ENCODE results near the gene FGF12. TPM values are rescaled to one million over a fixed set of nuclear protein-coding genes. Genes with fewer than 3 reads are reported as not detected.

The FGF12 gene
- total RNA-seq, 1 experiment from 2014 or later, result 9.7 TPM

- CTCF ChIA-PET, result no interaction called here
- intact Hi-C loops (cut with micrococcal nuclease; ENCODE audit: unreplicated experiment), result no loop called here
- Mint-ChIP-seq H3K27ac (ENCODE audit: unreplicated experiment) (no peak overlapping the region), H3K4me1 (ENCODE audit: low read depth, unreplicated experiment) (no peaks in the 10 kb centered on the region), H3K36me3 (ENCODE audit: insufficient read depth, unreplicated experiment) (no peaks in the 10 kb centered on the region), H3K9me3 (ENCODE audit: low read depth, unreplicated experiment) (no peaks in the 10 kb centered on the region), H3K4me3 (ENCODE audit: low read depth, unreplicated experiment) (no peak overlapping the region), H3K27me3 (ENCODE audit: unreplicated experiment) (no peaks in the 10 kb centered on the region)
- no peak for TF ChIP-seq CTCF (IDR thresholded peaks at IDR 0.05; ENCODE audit: unreplicated experiment)
- no peak for DNase-seq
- BruUV-seq (replicated peaks), result no TSS peak
Observed at GRCh38 chr3:192395506-192395905, 331.8 kb downstream of the FGF12 start.

- no peaks in the 10 kb centered on the region for H3K9me3 Mint-ChIP-seq (ENCODE audit: low read depth, unreplicated experiment)
- no TSS peak for BruUV-seq (replicated peaks)
- H3K4me3 Mint-ChIP-seq (ENCODE audit: low read depth, unreplicated experiment), result no peak overlapping the region
- intact Hi-C loops (cut with micrococcal nuclease; ENCODE audit: unreplicated experiment), result no loop called here
- H3K27ac Mint-ChIP-seq (ENCODE audit: unreplicated experiment), result no peak overlapping the region
- H3K4me1 Mint-ChIP-seq (ENCODE audit: low read depth, unreplicated experiment), result no peaks in the 10 kb centered on the region
- TF ChIP-seq CTCF (IDR thresholded peaks at IDR 0.05; ENCODE audit: unreplicated experiment), result no peak
- DNase-seq, result no peak
- H3K36me3 Mint-ChIP-seq (ENCODE audit: insufficient read depth, unreplicated experiment), result no peaks in the 10 kb centered on the region
- CTCF ChIA-PET, result no interaction called here
- no peaks in the 10 kb centered on the region for H3K27me3 Mint-ChIP-seq (ENCODE audit: unreplicated experiment)
Observed at GRCh38 chr3:192392986-192393385, 334.4 kb downstream of the FGF12 start.

- H3K4me1 Mint-ChIP-seq (ENCODE audit: low read depth, unreplicated experiment), result no peaks in the 10 kb centered on the region
- CTCF ChIA-PET, result no interaction called here
- no peak overlapping the region for H3K4me3 Mint-ChIP-seq (ENCODE audit: low read depth, unreplicated experiment)
- intact Hi-C loops (cut with micrococcal nuclease; ENCODE audit: unreplicated experiment), result no loop called here
- no TSS peak for BruUV-seq (replicated peaks)
- no peak for DNase-seq
- H3K27ac Mint-ChIP-seq (ENCODE audit: unreplicated experiment), result no peak overlapping the region
- TF ChIP-seq CTCF (IDR thresholded peaks at IDR 0.05; ENCODE audit: unreplicated experiment), result no peak
- H3K9me3 Mint-ChIP-seq (ENCODE audit: low read depth, unreplicated experiment), result peaks cover 4% of the 10 kb centered on the region
- no peaks in the 10 kb centered on the region for H3K36me3 Mint-ChIP-seq (ENCODE audit: insufficient read depth, unreplicated experiment)
- no peaks in the 10 kb centered on the region for H3K27me3 Mint-ChIP-seq (ENCODE audit: unreplicated experiment)
Observed at GRCh38 chr3:192382861-192383260, 344.5 kb downstream of the FGF12 start.

GRCh38 chr3:192373586-192373985, 353.8 kb downstream of the FGF12 start:
- Mint-ChIP-seq H3K27me3 (ENCODE audit: unreplicated experiment) (no peaks in the 10 kb centered on the region), H3K27ac (ENCODE audit: unreplicated experiment) (no peak overlapping the region), H3K9me3 (ENCODE audit: low read depth, unreplicated experiment) (no peaks in the 10 kb centered on the region), H3K4me3 (ENCODE audit: low read depth, unreplicated experiment) (no peak overlapping the region), H3K36me3 (ENCODE audit: insufficient read depth, unreplicated experiment) (no peaks in the 10 kb centered on the region), H3K4me1 (ENCODE audit: low read depth, unreplicated experiment) (no peaks in the 10 kb centered on the region)
- no peak for TF ChIP-seq CTCF (IDR thresholded peaks at IDR 0.05; ENCODE audit: unreplicated experiment)
- CTCF ChIA-PET, result interaction anchor here (0.7 kb wide), 2 partner anchors 125 to 609 kb away, joined by 3 to 4 read pairs; no protein-coding TSS in a partner anchor
- no TSS peak for BruUV-seq (replicated peaks)
- intact Hi-C loops (cut with micrococcal nuclease; ENCODE audit: unreplicated experiment), result no loop called here
- DNase-seq, result no peak

All from Calu3 (cell line).